HepG2 (cell line): ENCODE results near the gene HINFP. TPM values are rescaled to one million over a fixed set of nuclear protein-coding genes. Genes with fewer than 3 reads are reported as not detected.

Source experiments
- ARID5B ChIP-seq: IDR thresholded peaks from 2 replicates; pipeline ENCODE4 v1.4.0; 2020; ENCODE audit warnings: mild to moderate bottlenecking, missing genetic modification reagents
- BORCS8-MEF2B ChIP-seq: sonication (generic); formaldehyde crosslinking; IDR thresholded peaks from 2 replicates; pipeline ENCODE4 v1.8.0; 2022; ENCODE audit warnings: mild to moderate bottlenecking, missing genetic modification reagents
- MIXL1 ChIP-seq: IDR thresholded peaks from 2 replicates; pipeline ENCODE4 v1.6.1; 2016
- NCOA1 ChIP-seq: sonication (generic); formaldehyde crosslinking; IDR thresholded peaks from 2 replicates; pipeline ENCODE4 v1.9.0; 2021; ENCODE audit warnings: missing genetic modification reagents
- PAXIP1 ChIP-seq: sonication (generic); formaldehyde crosslinking; conservative IDR thresholded peaks from 2 replicates; pipeline ENCODE4 v1.4.0; 2020; ENCODE audit warnings: mild to moderate bottlenecking, missing genetic modification reagents, moderate library complexity
- PCBP1 ChIP-seq: fragments of 200-400 bp; formaldehyde crosslinking; IDR thresholded peaks from 2 replicates; pipeline ENCODE4 v1.6.1; 2017; ENCODE audit warnings: mild to moderate bottlenecking, low read depth, low read length, borderline replicate concordance
- TARDBP ChIP-seq: sonication (generic); formaldehyde crosslinking; IDR thresholded peaks from 2 replicates; pipeline ENCODE4 v1.8.0; 2022; ENCODE audit warnings: mild to moderate bottlenecking, missing genetic modification reagents
- ZFX ChIP-seq: sonication (generic); formaldehyde crosslinking; IDR thresholded peaks from 2 replicates; pipeline ENCODE4 v1.4.0; 2020; ENCODE audit warnings: mild to moderate bottlenecking, low read depth, missing genetic modification reagents, moderate library complexity
- ZNF224 ChIP-seq: sonication (generic); formaldehyde crosslinking; IDR thresholded peaks from 2 replicates; pipeline ENCODE4 v1.5.0; 2020; ENCODE audit warnings: mild to moderate bottlenecking, missing genetic modification reagents
- ZNF557 ChIP-seq: sonication (generic); formaldehyde crosslinking; IDR thresholded peaks from 2 replicates; pipeline ENCODE4 v1.4.0; 2020; ENCODE audit warnings: missing genetic modification reagents
- polyA plus RNA-seq, 8 experiments: library from polyadenylated mRNA; depleted of rRNA in 3 of 8; stranded (reverse) in 7 of 8; unstranded in 1 of 8; fragments of >200 nt; fragmentation: Illumina TruSeq in 4 of 8; extraction: Trizol in 4 of 8; gene quantifications; 2 replicates each; pipeline versions ENCODE4 v1.2.1 to v1.2.3, GENCODE V29; 2011 to 2016; ENCODE audit warnings: low read depth in 4 of 8, missing spikeins in 1 of 8, mixed read lengths in 1 of 8; ENCODE audit not compliant: insufficient read depth in 1 of 8
- total RNA-seq, 5 experiments: library from RNA; depleted of rRNA; stranded (reverse); fragments of >200 nt; fragmentation: Illumina TruSeq; extraction: Trizol; gene quantifications; 2 replicates each; pipeline ENCODE4 v1.2.3, GENCODE V29; 2016; ENCODE audit warnings: low read depth in 1 of 5
- TF ChIP-seq, protein P1 (sequence below): sonication (generic); formaldehyde crosslinking; IDR thresholded peaks from 2 replicates; pipeline ENCODE4 v1.4.0; 2020; ENCODE audit warnings: mild to moderate bottlenecking, missing genetic modification reagents
- TF ChIP-seq, protein P2 (sequence below): sonication (generic); formaldehyde crosslinking; IDR thresholded peaks from 2 replicates; pipeline ENCODE4 v1.8.0; 2022; ENCODE audit warnings: mild to moderate bottlenecking, missing genetic modification reagents

HINFP gene
- total and polyA plus RNA-seq, 2 of the 13 experiments (the other 11 are each of a cell fraction or from before 2014, with no cell fraction given), result 15.1 to 21.4 TPM

DNA sequence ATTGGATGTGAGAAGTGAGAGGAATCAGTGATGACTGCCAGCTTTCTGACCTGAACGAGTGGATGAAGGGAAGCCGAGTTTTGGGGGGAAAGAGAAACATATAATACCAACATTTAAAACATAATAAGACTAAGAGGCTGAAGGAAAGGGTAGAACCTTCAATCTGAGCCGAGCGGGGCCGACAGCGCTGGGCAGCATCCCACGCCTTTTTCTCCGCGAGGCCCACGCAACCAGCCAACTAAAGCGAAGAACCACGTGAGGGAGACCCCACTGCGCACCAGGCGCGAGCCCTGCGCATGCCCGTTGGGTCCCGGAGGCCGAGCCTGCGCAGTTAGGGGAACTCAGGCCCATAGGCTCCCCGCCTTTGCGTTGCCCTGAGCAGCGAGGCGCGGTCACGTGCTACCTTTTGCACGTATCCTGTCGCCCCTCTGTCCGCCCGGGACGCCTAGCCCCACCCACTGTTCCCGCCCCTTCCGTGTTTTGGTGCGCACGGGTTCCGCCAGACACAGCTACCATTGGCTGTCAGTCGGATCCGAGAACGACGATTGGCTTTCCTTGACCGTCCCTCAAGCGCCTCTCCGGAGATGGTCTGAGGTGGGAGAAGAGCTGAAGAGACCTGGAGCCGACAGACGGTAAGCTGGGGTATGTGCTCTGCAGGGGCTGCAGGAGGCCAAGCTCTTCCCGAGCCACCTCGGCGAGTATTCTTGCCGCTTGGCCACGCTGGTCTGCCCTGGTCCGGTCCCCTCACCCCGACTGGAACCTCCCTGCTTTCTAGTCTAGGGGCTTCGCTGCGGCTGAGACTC lies at the start of gene HINFP (continued):
- TF ChIP-seq, protein P1, sequence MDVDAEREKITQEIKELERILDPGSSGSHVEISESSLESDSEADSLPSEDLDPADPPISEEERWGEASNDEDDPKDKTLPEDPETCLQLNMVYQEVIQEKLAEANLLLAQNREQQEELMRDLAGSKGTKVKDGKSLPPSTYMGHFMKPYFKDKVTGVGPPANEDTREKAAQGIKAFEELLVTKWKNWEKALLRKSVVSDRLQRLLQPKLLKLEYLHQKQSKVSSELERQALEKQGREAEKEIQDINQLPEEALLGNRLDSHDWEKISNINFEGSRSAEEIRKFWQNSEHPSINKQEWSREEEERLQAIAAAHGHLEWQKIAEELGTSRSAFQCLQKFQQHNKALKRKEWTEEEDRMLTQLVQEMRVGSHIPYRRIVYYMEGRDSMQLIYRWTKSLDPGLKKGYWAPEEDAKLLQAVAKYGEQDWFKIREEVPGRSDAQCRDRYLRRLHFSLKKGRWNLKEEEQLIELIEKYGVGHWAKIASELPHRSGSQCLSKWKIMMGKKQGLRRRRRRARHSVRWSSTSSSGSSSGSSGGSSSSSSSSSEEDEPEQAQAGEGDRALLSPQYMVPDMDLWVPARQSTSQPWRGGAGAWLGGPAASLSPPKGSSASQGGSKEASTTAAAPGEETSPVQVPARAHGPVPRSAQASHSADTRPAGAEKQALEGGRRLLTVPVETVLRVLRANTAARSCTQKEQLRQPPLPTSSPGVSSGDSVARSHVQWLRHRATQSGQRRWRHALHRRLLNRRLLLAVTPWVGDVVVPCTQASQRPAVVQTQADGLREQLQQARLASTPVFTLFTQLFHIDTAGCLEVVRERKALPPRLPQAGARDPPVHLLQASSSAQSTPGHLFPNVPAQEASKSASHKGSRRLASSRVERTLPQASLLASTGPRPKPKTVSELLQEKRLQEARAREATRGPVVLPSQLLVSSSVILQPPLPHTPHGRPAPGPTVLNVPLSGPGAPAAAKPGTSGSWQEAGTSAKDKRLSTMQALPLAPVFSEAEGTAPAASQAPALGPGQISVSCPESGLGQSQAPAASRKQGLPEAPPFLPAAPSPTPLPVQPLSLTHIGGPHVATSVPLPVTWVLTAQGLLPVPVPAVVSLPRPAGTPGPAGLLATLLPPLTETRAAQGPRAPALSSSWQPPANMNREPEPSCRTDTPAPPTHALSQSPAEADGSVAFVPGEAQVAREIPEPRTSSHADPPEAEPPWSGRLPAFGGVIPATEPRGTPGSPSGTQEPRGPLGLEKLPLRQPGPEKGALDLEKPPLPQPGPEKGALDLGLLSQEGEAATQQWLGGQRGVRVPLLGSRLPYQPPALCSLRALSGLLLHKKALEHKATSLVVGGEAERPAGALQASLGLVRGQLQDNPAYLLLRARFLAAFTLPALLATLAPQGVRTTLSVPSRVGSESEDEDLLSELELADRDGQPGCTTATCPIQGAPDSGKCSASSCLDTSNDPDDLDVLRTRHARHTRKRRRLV, result no peak
- 0 out of 2 replicates have a peak, but pooled peaks have one; percentile 55 for TF ChIP-seq ZNF557 (CRISPR knock-in tag)
- peak; percentile 14; the same call in 1 of the 2 replicates for TF ChIP-seq ZNF224 (CRISPR knock-in tag)
- TF ChIP-seq ARID5B (CRISPR knock-in tag), result peak; percentile 43
- peak; percentile 65 for TF ChIP-seq MIXL1 (CRISPR knock-in tag)
- peak; percentile 30; the same call in 1 of the 2 replicates for TF ChIP-seq PAXIP1 (CRISPR knock-in tag)
- TF ChIP-seq NCOA1 (CRISPR knock-in tag), result no peak
- peak; percentile 85 for TF ChIP-seq ZFX (CRISPR knock-in tag)
- TF ChIP-seq PCBP1, result 0 out of 2 replicates have a peak, but pooled peaks have one; percentile 34
- TF ChIP-seq TARDBP (CRISPR knock-in tag), result peak; percentile 92
- TF ChIP-seq, protein P2, sequence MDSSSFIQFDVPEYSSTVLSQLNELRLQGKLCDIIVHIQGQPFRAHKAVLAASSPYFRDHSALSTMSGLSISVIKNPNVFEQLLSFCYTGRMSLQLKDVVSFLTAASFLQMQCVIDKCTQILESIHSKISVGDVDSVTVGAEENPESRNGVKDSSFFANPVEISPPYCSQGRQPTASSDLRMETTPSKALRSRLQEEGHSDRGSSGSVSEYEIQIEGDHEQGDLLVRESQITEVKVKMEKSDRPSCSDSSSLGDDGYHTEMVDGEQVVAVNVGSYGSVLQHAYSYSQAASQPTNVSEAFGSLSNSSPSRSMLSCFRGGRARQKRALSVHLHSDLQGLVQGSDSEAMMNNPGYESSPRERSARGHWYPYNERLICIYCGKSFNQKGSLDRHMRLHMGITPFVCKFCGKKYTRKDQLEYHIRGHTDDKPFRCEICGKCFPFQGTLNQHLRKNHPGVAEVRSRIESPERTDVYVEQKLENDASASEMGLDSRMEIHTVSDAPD (CRISPR knock-in tag), result 0 out of 2 replicates have a peak, but pooled peaks have one; percentile 54
- TF ChIP-seq BORCS8-MEF2B (CRISPR knock-in tag), result peak; percentile 88
